Activated CD8-positive, alpha-beta memory T cell treated with anti-CD3 and anti-CD28 coated beads, Interleukin-2, amount 50 U/mL, for 24 hours (primary cell): ENCODE measurements around the gene CNNM1.

ENCODE experiments used
- DNase-seq: peaks from one replicate; pipeline ENCODE4 v3.0.0-alpha.2; 2020; ENCODE audit errors: extremely low read depth

The CNNM1 gene

GRCh38 chr10:99418910-99419624, 89.9 kb downstream of the CNNM1 start:
- DNase-seq = no peak

GRCh38 chr10:99419688-99420087, 90.5 kb downstream of the CNNM1 start:
- no peak for DNase-seq

- DNase-seq = no peak
Measured at GRCh38 chr10:99421233-99421739, 92.1 kb downstream of the CNNM1 start.

GRCh38 chr10:99422529-99423096, 93.5 kb downstream of the CNNM1 start:
- no peak for DNase-seq

- DNase-seq = no peak
Measured at GRCh38 chr10:99424656-99425055, 95.5 kb downstream of the CNNM1 start.

GRCh38 chr10:99425204-99425603, 96.0 kb downstream of the CNNM1 start:
- DNase-seq = no peak

- no peak for DNase-seq
Measured at GRCh38 chr10:99426689-99427088, 97.5 kb downstream of the CNNM1 start.

GRCh38 chr10:99427566-99428190, 98.5 kb downstream of the CNNM1 start:
- no peak for DNase-seq

- DNase-seq = no peak
Measured at GRCh38 chr10:99429517-99430095, 100.5 kb downstream of the CNNM1 start.

- no peak for DNase-seq
Measured at GRCh38 chr10:99430116-99430450, 100.9 kb downstream of the CNNM1 start.

- peak; percentile 91 for DNase-seq
Measured at GRCh38 chr10:99430451-99431189, 101.5 kb downstream of the CNNM1 start, which contains the start of gene GOT1. Gene GOT1, minus strand, starts transcription at chr10:99430624. Its CDS starts 59 bp downstream, at chr10:99430565.

GRCh38 chr10:99431190-99431760, 102.1 kb downstream of the CNNM1 start:
- no peak for DNase-seq

GRCh38 chr10:99432047-99432446, 102.9 kb downstream of the CNNM1 start:
- DNase-seq = no peak

GRCh38 chr10:99432881-99433280, 103.7 kb downstream of the CNNM1 start:
- no peak for DNase-seq

- no peak for DNase-seq
Measured at GRCh38 chr10:99433378-99434020, 104.3 kb downstream of the CNNM1 start.

- DNase-seq = no peak
Measured at GRCh38 chr10:99435986-99436638, 107.0 kb downstream of the CNNM1 start.

GRCh38 chr10:99438890-99439289, 109.7 kb downstream of the CNNM1 start:
- DNase-seq = no peak

- DNase-seq = no peak
Measured at GRCh38 chr10:99442394-99442793, 113.2 kb downstream of the CNNM1 start.

GRCh38 chr10:99443500-99443899, 114.3 kb downstream of the CNNM1 start:
- DNase-seq = no peak
